Measurements from ENCODE around the gene PROM1.

- 0 out of 2 replicates have a peak, but pooled peaks have one; percentile 28 for TF ChIP-seq CTCF (IDR thresholded peaks at IDR 0.05)
- no peak for TF ChIP-seq USF2 (CRISPR knock-in tag; IDR thresholded peaks at IDR 0.05)
- TF ChIP-seq ZBTB21 (CRISPR knock-in tag; IDR thresholded peaks at IDR 0.05; ENCODE audit: borderline replicate concordance): no peak
- no peak for TF ChIP-seq JUN (CRISPR knock-in tag; IDR thresholded peaks at IDR 0.05)
- no peak for TF ChIP-seq CREM (CRISPR knock-in tag; IDR thresholded peaks at IDR 0.05)
- no peak for TF ChIP-seq ZNF423 (CRISPR knock-in tag; IDR thresholded peaks at IDR 0.05)
Observed at GRCh38 chr4:15963001-15963451, 120.8 kb downstream of the PROM1 start, which contains the start of gene FGFBP2.
